ENCODE results near the gene DEFB115.

- TF ChIP-seq, protein P1, sequence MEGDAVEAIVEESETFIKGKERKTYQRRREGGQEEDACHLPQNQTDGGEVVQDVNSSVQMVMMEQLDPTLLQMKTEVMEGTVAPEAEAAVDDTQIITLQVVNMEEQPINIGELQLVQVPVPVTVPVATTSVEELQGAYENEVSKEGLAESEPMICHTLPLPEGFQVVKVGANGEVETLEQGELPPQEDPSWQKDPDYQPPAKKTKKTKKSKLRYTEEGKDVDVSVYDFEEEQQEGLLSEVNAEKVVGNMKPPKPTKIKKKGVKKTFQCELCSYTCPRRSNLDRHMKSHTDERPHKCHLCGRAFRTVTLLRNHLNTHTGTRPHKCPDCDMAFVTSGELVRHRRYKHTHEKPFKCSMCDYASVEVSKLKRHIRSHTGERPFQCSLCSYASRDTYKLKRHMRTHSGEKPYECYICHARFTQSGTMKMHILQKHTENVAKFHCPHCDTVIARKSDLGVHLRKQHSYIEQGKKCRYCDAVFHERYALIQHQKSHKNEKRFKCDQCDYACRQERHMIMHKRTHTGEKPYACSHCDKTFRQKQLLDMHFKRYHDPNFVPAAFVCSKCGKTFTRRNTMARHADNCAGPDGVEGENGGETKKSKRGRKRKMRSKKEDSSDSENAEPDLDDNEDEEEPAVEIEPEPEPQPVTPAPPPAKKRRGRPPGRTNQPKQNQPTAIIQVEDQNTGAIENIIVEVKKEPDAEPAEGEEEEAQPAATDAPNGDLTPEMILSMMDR (conservative IDR thresholded peaks at IDR 0.05; ENCODE audit: low read depth, low read length) = peak; percentile 72
- no peak for TF ChIP-seq EZH2 (IDR thresholded peaks at IDR 0.05; ENCODE audit: borderline replicate concordance, low read depth, low read length, poor library complexity, severe bottlenecking)
These were observed 3.0 kb downstream of the DEFB115 start for GRCh38 chr20:31260326-31260932.
